Activated naive CD4-positive, alpha-beta T cell treated with anti-CD3 and anti-CD28 coated beads, Interleukin-2, amount 50 U/mL, for 16 hours (primary cell): ENCODE measurements around the gene ZNF576.
"Not testable (repeated sequence)": the region's sequence is repeated elsewhere in the genome, so short reads cannot be mapped to it uniquely, and the experiment has no call there.

Source experiments
- DNase-seq: peaks from one replicate; pipeline ENCODE4 v3.0.0-alpha.2; 2020

The ZNF576 gene

GRCh38 chr19:43575156-43575950 lies 21.0 kb upstream of the ZNF576 start, which contains the start of the genes PINLYP and XRCC1:
PINLYP (plus strand) TSS chr19:43575801; CDS start chr19:43577192, 1,391 bp downstream.
XRCC1 (minus strand) TSS chr19:43575527; CDS start chr19:43575458, 69 bp downstream.
- peak; percentile 96 for DNase-seq

- no peak for DNase-seq
Observed at GRCh38 chr19:43575955-43576878, 20.2 kb upstream of the ZNF576 start.

GRCh38 chr19:43578787-43579186 lies 17.6 kb upstream of the ZNF576 start:
- no peak for DNase-seq

- DNase-seq: no peak
Observed at GRCh38 chr19:43581467-43581866, 14.9 kb upstream of the ZNF576 start.

GRCh38 chr19:43582495-43582894 lies 13.9 kb upstream of the ZNF576 start:
- DNase-seq: no peak

GRCh38 chr19:43584484-43584883 lies 11.9 kb upstream of the ZNF576 start:
- no peak for DNase-seq

GRCh38 chr19:43586346-43586745 lies 10.0 kb upstream of the ZNF576 start:
- DNase-seq: no peak

GRCh38 chr19:43587029-43587428 lies 9.4 kb upstream of the ZNF576 start:
- DNase-seq: not testable (repeated sequence)

GRCh38 chr19:43589277-43589676 lies 7.1 kb upstream of the ZNF576 start:
- DNase-seq: no peak

GRCh38 chr19:43589678-43590077 lies 6.7 kb upstream of the ZNF576 start:
- DNase-seq: no peak

- DNase-seq: no peak
Observed at GRCh38 chr19:43591904-43592772, 4.3 kb upstream of the ZNF576 start.

- no peak for DNase-seq
Observed at GRCh38 chr19:43592800-43593350, 3.5 kb upstream of the ZNF576 start.

GRCh38 chr19:43594081-43594697 lies 2.2 kb upstream of the ZNF576 start:
- no peak for DNase-seq

GRCh38 chr19:43594710-43595604 lies 1.4 kb upstream of the ZNF576 start:
- DNase-seq: peak; percentile 79

GRCh38 chr19:43595605-43595998 lies 793 bp upstream of the ZNF576 start:
- peak; percentile 32 for DNase-seq

- DNase-seq: no peak
Observed at GRCh38 chr19:43596842-43597461, 557 bp downstream of the ZNF576 start.

GRCh38 chr19:43597876-43598275 lies 1.5 kb downstream of the ZNF576 start:
- DNase-seq: no peak

GRCh38 chr19:43598445-43599240 lies 2.2 kb downstream of the ZNF576 start:
- DNase-seq: no peak

GRCh38 chr19:43599635-43600295 lies 3.4 kb downstream of the ZNF576 start:
- DNase-seq: no peak
